Ascending aorta (tissue), 2 donors: ENCODE measurements around the gene DMXL1. TPM values are rescaled to one million over a fixed set of nuclear protein-coding genes. Genes with fewer than 3 reads are reported as not detected.

Experiments
- DNase-seq, 2 donors: peaks; one replicate each; pipeline ENCODE4 v3.0.0-alpha.2; 2019; ENCODE audit warnings: low spot score in 2 of 2
- H3K27ac ChIP-seq, 2 donors: fragments of 200-600 bp; sonication (generic); one replicate each; pipeline ENCODE4 v1.5.1; 2016 to 2017; ENCODE audit warnings: mild to moderate bottlenecking in 1 of 2
- H3K27me3 ChIP-seq: fragments of 200-600 bp; sonication (generic); one replicate; pipeline ENCODE4 v1.5.1; 2017
- H3K36me3 ChIP-seq, 2 donors: fragments of 200-600 bp; sonication (generic); one replicate each; pipeline ENCODE4 v1.5.1; 2016
- H3K4me1 ChIP-seq, 2 donors: fragments of 200-600 bp; sonication (generic); one replicate each; pipeline ENCODE4 v1.5.1; 2016 to 2017; ENCODE audit warnings: mild to moderate bottlenecking in 1 of 2
- H3K4me3 ChIP-seq, 2 donors: fragments of 200-600 bp; sonication (generic); one replicate each; pipeline ENCODE4 v1.5.1; 2016 to 2017; ENCODE audit warnings: mild to moderate bottlenecking in 1 of 2
- H3K9me3 ChIP-seq, 2 donors: fragments of 200-600 bp; sonication (generic); one replicate each; pipeline ENCODE4 v1.5.1; 2016
- intact Hi-C: fragments of 100-400 bp; cut with DNase I; formaldehyde crosslinking; loops from one replicate; pipeline ENCODE4 v1.15.1; 2023
- total RNA-seq: library from RNA; depleted of rRNA; stranded (reverse); fragments of >200 nt; gene quantifications from one replicate; pipeline ENCODE4 v1.1.0, GENCODE V29; 2016
- TF ChIP-seq, protein P1 (sequence below), 3 experiments: fragments of 200-600 bp in 2 of 3; fragments of 450-650 bp in 1 of 3; sonication (generic) in 2 of 3; IDR thresholded peaks; one replicate each; pipeline ENCODE4 v1.5.1; 2016 to 2019; ENCODE audit warnings: antibody characterized with exemption in 3 of 3, mild to moderate bottlenecking in 1 of 3, moderate library complexity in 1 of 3

The DMXL1 gene
- total RNA-seq, 1 donor from 2014 or later: 136 TPM

GRCh38 chr5:119166026-119166425, 95.1 kb downstream of the DMXL1 start:
- H3K4me3 ChIP-seq: no peak overlapping the region
- no peaks in the 10 kb centered on the region for H3K27me3 ChIP-seq
- H3K36me3 ChIP-seq: peaks cover 0 to 18% of the 10 kb centered on the region in 2 donors
- intact Hi-C loops: no loop called here
- H3K27ac ChIP-seq: no peak overlapping the region
- no peak for DNase-seq
- TF ChIP-seq, protein P1, sequence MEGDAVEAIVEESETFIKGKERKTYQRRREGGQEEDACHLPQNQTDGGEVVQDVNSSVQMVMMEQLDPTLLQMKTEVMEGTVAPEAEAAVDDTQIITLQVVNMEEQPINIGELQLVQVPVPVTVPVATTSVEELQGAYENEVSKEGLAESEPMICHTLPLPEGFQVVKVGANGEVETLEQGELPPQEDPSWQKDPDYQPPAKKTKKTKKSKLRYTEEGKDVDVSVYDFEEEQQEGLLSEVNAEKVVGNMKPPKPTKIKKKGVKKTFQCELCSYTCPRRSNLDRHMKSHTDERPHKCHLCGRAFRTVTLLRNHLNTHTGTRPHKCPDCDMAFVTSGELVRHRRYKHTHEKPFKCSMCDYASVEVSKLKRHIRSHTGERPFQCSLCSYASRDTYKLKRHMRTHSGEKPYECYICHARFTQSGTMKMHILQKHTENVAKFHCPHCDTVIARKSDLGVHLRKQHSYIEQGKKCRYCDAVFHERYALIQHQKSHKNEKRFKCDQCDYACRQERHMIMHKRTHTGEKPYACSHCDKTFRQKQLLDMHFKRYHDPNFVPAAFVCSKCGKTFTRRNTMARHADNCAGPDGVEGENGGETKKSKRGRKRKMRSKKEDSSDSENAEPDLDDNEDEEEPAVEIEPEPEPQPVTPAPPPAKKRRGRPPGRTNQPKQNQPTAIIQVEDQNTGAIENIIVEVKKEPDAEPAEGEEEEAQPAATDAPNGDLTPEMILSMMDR (IDR thresholded peaks at IDR 0.05): no peak
- H3K9me3 ChIP-seq: no peaks in the 10 kb centered on the region
- H3K4me1 ChIP-seq: no peaks in the 10 kb centered on the region

- Histone ChIP-seq H3K27me3 (no peaks in the 10 kb centered on the region), H3K36me3 (peaks cover 0 to 24% of the 10 kb centered on the region in 2 donors), H3K27ac (no peak overlapping the region), H3K4me1 (no peaks in the 10 kb centered on the region), H3K9me3 (no peaks in the 10 kb centered on the region), H3K4me3 (no peak overlapping the region)
- intact Hi-C loops: no loop called here
- no peak for DNase-seq
- TF ChIP-seq, protein P1 (IDR thresholded peaks at IDR 0.05): no peak
These were observed 97.5 kb downstream of the DMXL1 start for GRCh38 chr5:119168401-119168800.

DNA sequence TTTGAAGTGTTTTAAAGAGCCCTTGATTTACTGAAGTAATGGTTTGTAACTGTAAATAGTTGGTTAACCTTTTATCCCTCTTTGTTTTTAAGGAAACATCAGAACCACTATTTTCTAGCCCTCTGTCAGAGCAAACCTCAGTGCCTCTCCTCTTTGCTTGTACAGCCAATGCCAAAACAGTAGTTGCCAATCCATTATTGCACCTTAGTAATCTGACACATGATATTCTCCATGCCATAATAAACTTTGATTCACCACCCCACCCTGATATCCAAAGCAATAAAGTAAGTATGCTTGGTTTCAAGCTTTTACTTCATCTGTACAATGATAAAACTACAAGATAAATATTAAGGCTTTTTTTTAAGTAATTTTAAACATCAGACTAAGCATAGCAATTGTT, 100.8 kb downstream of the DMXL1 start:
- no peaks in the 10 kb centered on the region for H3K27me3 ChIP-seq
- intact Hi-C loops: no loop called here
- no peak overlapping the region for H3K4me3 ChIP-seq
- H3K27ac ChIP-seq: no peak overlapping the region
- no peaks in the 10 kb centered on the region for H3K9me3 ChIP-seq
- H3K36me3 ChIP-seq: peaks cover 0 to 16% of the 10 kb centered on the region in 2 donors
- H3K4me1 ChIP-seq: no peaks in the 10 kb centered on the region
- no peak for DNase-seq
- TF ChIP-seq, protein P1 (IDR thresholded peaks at IDR 0.05): no peak

- H3K4me3 ChIP-seq: no peak overlapping the region
- TF ChIP-seq, protein P1 (IDR thresholded peaks at IDR 0.05): no peak
- no peaks in the 10 kb centered on the region for H3K4me1 ChIP-seq
- no peak for DNase-seq
- H3K9me3 ChIP-seq: no peaks in the 10 kb centered on the region
- no peaks in the 10 kb centered on the region for H3K27me3 ChIP-seq
- intact Hi-C loops: no loop called here
- no peak overlapping the region for H3K27ac ChIP-seq
- H3K36me3 ChIP-seq: peaks cover 0 to 9% of the 10 kb centered on the region in 2 donors
These were observed 103.8 kb downstream of the DMXL1 start for GRCh38 chr5:119174578-119175163.

DNA sequence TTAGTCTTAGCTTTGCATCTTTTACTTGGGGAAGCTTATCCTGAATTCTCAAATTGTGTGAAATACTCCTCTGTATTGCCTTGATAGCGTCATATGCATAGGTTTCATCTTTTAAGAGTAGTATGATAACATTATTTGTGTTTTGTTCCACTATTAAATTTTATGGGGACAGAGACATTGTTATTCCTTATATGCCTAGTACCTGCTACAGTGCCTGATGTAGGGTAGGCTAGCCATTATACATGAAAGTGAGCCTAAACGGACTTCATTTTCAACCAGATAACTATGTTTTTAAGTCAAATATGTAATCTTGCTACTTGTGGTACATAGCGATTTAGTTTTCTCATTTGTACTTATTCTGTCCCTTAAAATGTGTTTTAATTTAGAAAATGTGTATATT, 105.9 kb downstream of the DMXL1 start:
- no peaks in the 10 kb centered on the region for H3K9me3 ChIP-seq
- no peaks in the 10 kb centered on the region for H3K4me1 ChIP-seq
- DNase-seq: no peak
- H3K27me3 ChIP-seq: no peaks in the 10 kb centered on the region
- H3K27ac ChIP-seq: no peak overlapping the region
- no peak overlapping the region for H3K4me3 ChIP-seq
- TF ChIP-seq, protein P1 (IDR thresholded peaks at IDR 0.05): no peak
- intact Hi-C loops: no loop called here
- peaks cover 0 to 3% of the 10 kb centered on the region in 2 donors for H3K36me3 ChIP-seq

- H3K27me3 ChIP-seq: no peaks in the 10 kb centered on the region
- H3K4me3 ChIP-seq: no peak overlapping the region
- no peaks in the 10 kb centered on the region for H3K36me3 ChIP-seq
- intact Hi-C loops: no loop called here
- no peaks in the 10 kb centered on the region for H3K4me1 ChIP-seq
- TF ChIP-seq, protein P1 (IDR thresholded peaks at IDR 0.05): no peak
- H3K27ac ChIP-seq: no peak overlapping the region
- DNase-seq: no peak
- H3K9me3 ChIP-seq: no peaks in the 10 kb centered on the region
These were observed 106.3 kb downstream of the DMXL1 start for GRCh38 chr5:119177226-119177625.
